Measurements from ENCODE around the gene RIMKLA. TPM values are rescaled to one million over a fixed set of nuclear protein-coding genes. Genes with fewer than 3 reads are reported as not detected.

Gene RIMKLA
- total and polyA plus RNA-seq, 9 donors, result 0.02 to 0.27 (median 0.14) TPM; not detected in 1

DNA sequence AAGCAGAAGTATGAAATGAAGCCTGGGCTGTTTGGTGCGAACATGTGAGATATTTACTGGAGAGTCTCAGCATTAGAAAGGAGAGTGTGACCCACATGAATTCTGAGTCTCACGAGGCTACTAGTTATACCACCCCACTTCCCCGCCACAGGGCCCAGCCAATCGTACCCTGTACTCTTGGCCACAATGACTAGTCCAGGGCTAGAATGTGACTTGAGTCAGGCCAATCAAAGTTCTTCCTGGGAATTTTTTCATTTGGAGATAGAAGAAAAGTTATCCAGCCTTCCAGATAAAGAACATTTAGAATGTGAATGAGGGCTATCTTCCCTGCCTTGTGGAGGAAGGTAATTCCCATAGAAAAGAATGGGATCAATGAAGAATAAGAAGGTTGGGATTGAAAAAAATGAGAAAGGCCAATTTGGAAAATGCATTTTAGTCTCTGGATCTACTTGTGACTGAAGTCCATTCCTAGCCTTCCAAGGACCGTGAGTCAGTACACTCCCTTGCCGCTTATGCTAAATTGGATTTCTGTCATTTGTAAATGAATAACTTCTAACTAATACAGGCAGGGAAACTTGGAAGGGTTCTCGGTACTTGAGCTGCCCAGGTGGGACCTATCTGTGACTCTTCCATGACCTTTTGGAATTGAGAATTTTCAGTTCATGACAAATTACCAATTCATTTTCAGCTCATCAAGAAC lies 12.3 kb upstream of the RIMKLA start:
- Histone ChIP-seq H3K9me3 (no peaks in the 10 kb centered on the region), H3K27ac (no peak overlapping the region), H3K4me1 (ENCODE audit: insufficient read depth) (no peaks in the 10 kb centered on the region), H3K4me3 (no peak overlapping the region), H3K36me3 (no peaks in the 10 kb centered on the region), H3K27me3 (no peaks in the 10 kb centered on the region)
- intact Hi-C loops (cut with DNase I), result no loop called here
- no peak for DNase-seq
- WGBS, 3 donors, result 80 to 89% (median 82%) methylated on average over 7 of the region's 7 CpGs
- TF ChIP-seq EP300 (IDR thresholded peaks at IDR 0.05), result no peak
- no peak for TF ChIP-seq POLR2A (IDR thresholded peaks at IDR 0.05)
- no peak for TF ChIP-seq CTCF (IDR thresholded peaks at IDR 0.05)

GRCh38 chr1:42369471-42369870 lies 11.1 kb upstream of the RIMKLA start:
- 75 to 93% (median 77%) methylated on average over 1 of the region's 1 CpG for WGBS, 3 donors
- Histone ChIP-seq H3K4me3 (no peak overlapping the region), H3K9me3 (no peaks in the 10 kb centered on the region), H3K36me3 (no peaks in the 10 kb centered on the region), H3K27me3 (no peaks in the 10 kb centered on the region), H3K4me1 (ENCODE audit: insufficient read depth) (no peaks in the 10 kb centered on the region), H3K27ac (no peak overlapping the region)
- intact Hi-C loops (cut with DNase I), result no loop called here
- TF ChIP-seq POLR2A (IDR thresholded peaks at IDR 0.05), result no peak
- no peak for TF ChIP-seq CTCF (IDR thresholded peaks at IDR 0.05)
- TF ChIP-seq EP300 (IDR thresholded peaks at IDR 0.05), result no peak
- DNase-seq, result no peak

DNA sequence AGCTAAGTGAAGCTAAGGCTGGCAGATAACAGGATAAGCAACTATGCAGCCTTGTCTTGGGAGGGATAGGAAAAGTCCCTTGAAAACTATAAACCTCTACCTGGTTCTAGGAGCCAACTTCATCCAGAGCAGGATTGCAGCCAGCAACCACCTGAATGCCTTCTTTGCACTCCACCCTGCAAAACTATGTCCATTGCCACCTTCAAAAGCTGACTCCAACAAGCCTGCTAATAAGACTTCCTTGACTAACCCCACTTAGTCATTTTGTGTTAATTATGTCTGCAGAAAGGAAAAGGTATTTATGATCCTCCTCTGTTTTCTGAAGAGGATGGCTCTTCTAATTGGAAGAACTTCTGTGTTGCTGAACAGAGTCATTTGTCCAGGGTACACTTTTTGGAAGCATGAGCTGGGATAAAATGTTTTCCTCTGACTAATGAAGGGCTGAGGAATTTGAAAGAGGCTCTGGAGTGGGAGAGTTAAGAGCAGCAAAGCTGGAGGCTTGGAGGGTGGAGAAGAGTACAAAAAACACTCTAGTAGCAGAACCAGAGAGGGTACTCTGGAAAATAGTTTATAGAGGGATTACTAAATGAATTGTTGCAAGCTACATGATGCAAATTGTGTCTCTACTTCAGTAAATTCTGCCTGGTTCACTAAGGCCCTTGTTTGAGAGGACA lies 9.6 kb upstream of the RIMKLA start:
- Histone ChIP-seq H3K4me1 (ENCODE audit: insufficient read depth) (no peaks in the 10 kb centered on the region), H3K4me3 (no peak overlapping the region), H3K9me3 (no peaks in the 10 kb centered on the region), H3K27ac (no peak overlapping the region), H3K36me3 (no peaks in the 10 kb centered on the region), H3K27me3 (no peaks in the 10 kb centered on the region)
- TF ChIP-seq EP300 (IDR thresholded peaks at IDR 0.05), result no peak
- no peak for TF ChIP-seq POLR2A (IDR thresholded peaks at IDR 0.05)
- TF ChIP-seq CTCF (IDR thresholded peaks at IDR 0.05), result no peak
- intact Hi-C loops (cut with DNase I), result no loop called here
- no peak for DNase-seq

- Histone ChIP-seq H3K27ac (no peak overlapping the region), H3K4me1 (ENCODE audit: insufficient read depth) (no peaks in the 10 kb centered on the region), H3K4me3 (no peak overlapping the region), H3K9me3 (no peaks in the 10 kb centered on the region), H3K27me3 (no peaks in the 10 kb centered on the region), H3K36me3 (no peaks in the 10 kb centered on the region)
- intact Hi-C loops (cut with DNase I), result no loop called here
- DNase-seq, result no peak
- no peak for TF ChIP-seq EP300 (IDR thresholded peaks at IDR 0.05)
- WGBS, 3 donors, result 42 to 80% (median 52%) methylated on average over 2 of the region's 2 CpGs
Observed at GRCh38 chr1:42372796-42373195, 7.8 kb upstream of the RIMKLA start.
